ENCODE measurements around the gene SIGLEC14.

- TF ChIP-seq POLR2A (IDR thresholded peaks at IDR 0.05; ENCODE audit: low read depth, low read length) (no peak), POLR2AphosphoS5 (IDR thresholded peaks at IDR 0.05; ENCODE audit: low read depth, low read length) (no peak), TAF1 (IDR thresholded peaks at IDR 0.05; ENCODE audit: low read depth, low read length) (no peak), SPI1 (IDR thresholded peaks at IDR 0.05; ENCODE audit: low read depth, low read length) (no peak), PAX5 (IDR thresholded peaks at IDR 0.05; ENCODE audit: insufficient read depth, low read length, severe bottlenecking) (no peak), POU2F2 (IDR thresholded peaks at IDR 0.05; ENCODE audit: low read depth, low read length) (no peak)
Measured at GRCh38 chr19:51602189-51602854, 44.3 kb downstream of the SIGLEC14 start.
